WTC11 (cell line): ENCODE data around the gene TFB1M.

Experiments
- CTCF ChIP-seq: fragments of 200-600 bp; IDR thresholded peaks from 2 replicates; pipeline ENCODE4 v1.8.0; 2022; ENCODE audit warnings: antibody characterized with exemption
- ELF4 ChIP-seq: sonication (generic); formaldehyde crosslinking; IDR thresholded peaks from 2 replicates; pipeline ENCODE4 v1.8.1; 2022; ENCODE audit warnings: low read depth, mild to moderate bottlenecking, moderate library complexity, missing genetic modification reagents
- RORB ChIP-seq: fragments of 250-450 bp; sonication (Bioruptor Pico); IDR thresholded peaks from 2 replicates; pipeline ENCODE4 v1.9.0; 2021; ENCODE audit warnings: mild to moderate bottlenecking
- ZBTB21 ChIP-seq: sonication (generic); formaldehyde crosslinking; IDR thresholded peaks from 2 replicates; pipeline ENCODE4 v1.8.1; 2023; ENCODE audit warnings: mild to moderate bottlenecking, missing genetic modification reagents, borderline replicate concordance
- ZNF281 ChIP-seq: sonication (generic); formaldehyde crosslinking; IDR thresholded peaks from 2 replicates; pipeline ENCODE4 v1.8.0; 2023; ENCODE audit warnings: mild to moderate bottlenecking, missing genetic modification reagents

GRCh38 chr6:155297669-155298068, 16.6 kb downstream of the TFB1M start:
- TF ChIP-seq CTCF (no peak), ELF4 (CRISPR knock-in tag) (no peak), RORB (CRISPR knock-in tag) (no peak), ZNF281 (CRISPR knock-in tag) (no peak), ZBTB21 (CRISPR knock-in tag) (no peak)
